Mucosa of descending colon (tissue), 3 donors: ENCODE measurements around the gene BLVRA. TPM values are rescaled to one million over a fixed set of nuclear protein-coding genes. Genes with fewer than 3 reads are reported as not detected.

Experiments
- ATAC-seq: fragments of 200-7000 bp; cut with Tn5 transposase; one replicate; pipeline ENCODE4 v1.9.1; 2020; ENCODE audit warnings: mild to moderate bottlenecking, moderate library complexity
- DNase-seq, 3 donors: peaks; one replicate each; pipeline ENCODE4 v3.0.0-alpha.2; 2020
- H3K36me3 ChIP-seq: fragments of 200-600 bp; one replicate; pipeline ENCODE4 v1.8.0; 2021; ENCODE audit warnings: low read depth, mild to moderate bottlenecking
- H3K4me1 ChIP-seq: fragments of 200-600 bp; one replicate; pipeline ENCODE4 v1.8.0; 2021; ENCODE audit warnings: low read depth, mild to moderate bottlenecking
- H3K4me3 ChIP-seq: fragments of 200-600 bp; one replicate; pipeline ENCODE4 v1.8.0; 2021; ENCODE audit warnings: mild to moderate bottlenecking
- H3K9me3 ChIP-seq: fragments of 200-600 bp; one replicate; pipeline ENCODE4 v1.8.0; 2021; ENCODE audit warnings: mild to moderate bottlenecking
- intact Hi-C, 2 donors: fragments of 100-400 bp; cut with DNase I in 1 of 2; cut with micrococcal nuclease in 1 of 2; formaldehyde crosslinking; loops; one replicate each; pipeline versions ENCODE4 v1.11.0 to v1.11.1; 2022; cut with DNase I, micrococcal nuclease
- total RNA-seq, 3 donors: library from RNA; stranded (reverse); fragmentation: NEBNext Ultra II Directional in 2 of 3; extraction: Animal tissue kit (Norgen Biotek cat#: 25700) in 2 of 3; gene quantifications; one replicate each; pipeline versions ENCODE4 v1.2.1 to v1.2.4, GENCODE V29; 2021 to 2023
- TF ChIP-seq, protein P1 (sequence below): fragments of 200-600 bp; IDR thresholded peaks from one replicate; pipeline ENCODE4 v1.8.0; 2022; ENCODE audit warnings: antibody characterized with exemption, mild to moderate bottlenecking
- donor health status: DM: no; HTN: no; CAD: no; lungs with moderate emphysema.
- donor health status: DM: no; HTN: no; CAD: no.
- donor health status: DM: no; HTN: yes; CAD: no.

BLVRA gene
- total RNA-seq, 3 donors from 2014 or later = 8.1 to 55.4 (median 12.9) TPM

- DNase-seq = no peak
- Histone ChIP-seq H3K4me1 (no peaks in the 10 kb centered on the region), H3K4me3 (no peak overlapping the region), H3K36me3 (no peaks in the 10 kb centered on the region), H3K9me3 (no peaks in the 10 kb centered on the region)
- intact Hi-C loops = no loop called here
- TF ChIP-seq, protein P1, sequence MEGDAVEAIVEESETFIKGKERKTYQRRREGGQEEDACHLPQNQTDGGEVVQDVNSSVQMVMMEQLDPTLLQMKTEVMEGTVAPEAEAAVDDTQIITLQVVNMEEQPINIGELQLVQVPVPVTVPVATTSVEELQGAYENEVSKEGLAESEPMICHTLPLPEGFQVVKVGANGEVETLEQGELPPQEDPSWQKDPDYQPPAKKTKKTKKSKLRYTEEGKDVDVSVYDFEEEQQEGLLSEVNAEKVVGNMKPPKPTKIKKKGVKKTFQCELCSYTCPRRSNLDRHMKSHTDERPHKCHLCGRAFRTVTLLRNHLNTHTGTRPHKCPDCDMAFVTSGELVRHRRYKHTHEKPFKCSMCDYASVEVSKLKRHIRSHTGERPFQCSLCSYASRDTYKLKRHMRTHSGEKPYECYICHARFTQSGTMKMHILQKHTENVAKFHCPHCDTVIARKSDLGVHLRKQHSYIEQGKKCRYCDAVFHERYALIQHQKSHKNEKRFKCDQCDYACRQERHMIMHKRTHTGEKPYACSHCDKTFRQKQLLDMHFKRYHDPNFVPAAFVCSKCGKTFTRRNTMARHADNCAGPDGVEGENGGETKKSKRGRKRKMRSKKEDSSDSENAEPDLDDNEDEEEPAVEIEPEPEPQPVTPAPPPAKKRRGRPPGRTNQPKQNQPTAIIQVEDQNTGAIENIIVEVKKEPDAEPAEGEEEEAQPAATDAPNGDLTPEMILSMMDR = no peak
- no peak for ATAC-seq
These were observed 5.1 kb upstream of the BLVRA start for GRCh38 chr7:43753271-43753810.

- H3K4me1 ChIP-seq = no peaks in the 10 kb centered on the region
- H3K9me3 ChIP-seq = no peaks in the 10 kb centered on the region
- DNase-seq (no peak), ATAC-seq (no peak)
- intact Hi-C loops = no loop called here
- H3K36me3 ChIP-seq = no peaks in the 10 kb centered on the region
- no peak overlapping the region for H3K4me3 ChIP-seq
- TF ChIP-seq, protein P1 = no peak
These were observed 4.6 kb upstream of the BLVRA start for GRCh38 chr7:43753843-43754242.

DNA sequence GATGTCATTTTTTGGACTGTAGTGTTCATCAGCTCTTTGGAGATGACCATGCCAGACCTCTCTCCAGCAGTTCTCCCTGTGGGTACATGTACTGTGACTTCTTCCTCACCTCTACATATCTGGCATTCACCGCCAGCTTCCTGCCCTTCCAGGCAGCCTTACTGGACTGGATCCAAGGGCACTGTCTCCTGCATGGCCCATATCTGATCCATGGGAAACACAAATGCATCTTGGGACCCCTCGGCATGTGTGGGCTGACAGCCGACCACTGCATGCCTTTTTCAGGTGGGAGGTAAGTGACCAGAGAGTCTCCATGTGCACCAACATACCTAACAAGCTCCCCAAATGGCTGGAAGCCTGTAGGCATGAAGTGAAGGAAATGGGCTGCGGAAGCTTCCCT lies 3.9 kb upstream of the BLVRA start:
- Histone ChIP-seq H3K36me3 (no peaks in the 10 kb centered on the region), H3K4me3 (no peak overlapping the region), H3K4me1 (no peaks in the 10 kb centered on the region), H3K9me3 (no peaks in the 10 kb centered on the region)
- TF ChIP-seq, protein P1 = no peak
- ATAC-seq (no peak), DNase-seq (no peak)
- intact Hi-C loops = no loop called here

DNA sequence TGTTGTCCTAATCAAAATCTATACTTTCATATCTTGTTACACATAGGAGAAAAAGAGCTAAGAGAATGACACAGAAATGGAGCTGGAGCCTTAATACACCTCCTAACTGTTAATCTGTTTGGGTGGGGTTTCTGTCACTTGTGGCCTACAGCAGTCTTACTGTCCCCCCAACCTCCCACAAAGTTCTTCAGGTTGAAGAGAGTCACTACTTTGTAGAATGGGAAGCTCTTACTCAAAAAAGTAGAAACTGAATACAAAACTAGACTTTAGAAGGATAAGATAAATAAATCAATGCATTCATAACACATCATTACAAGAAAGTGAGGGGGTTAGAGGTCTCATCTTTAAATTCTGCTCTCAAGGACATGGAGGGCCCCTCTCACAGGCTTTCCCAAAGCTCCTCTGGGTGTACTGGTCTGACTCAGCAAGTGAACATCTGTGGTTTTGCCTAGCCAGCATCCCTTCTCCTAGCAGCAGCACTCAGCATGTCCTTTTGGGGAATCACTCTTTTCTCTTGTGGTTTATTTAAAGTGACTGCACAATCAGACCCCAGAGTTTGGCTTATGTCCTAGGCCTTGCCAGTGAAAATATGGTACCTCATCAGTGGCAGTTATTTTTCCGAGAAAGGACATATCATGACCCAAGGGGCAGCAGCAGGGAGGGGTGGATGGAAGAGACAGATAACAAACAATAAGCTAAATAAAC lies 2.0 kb upstream of the BLVRA start:
- Histone ChIP-seq H3K36me3 (no peaks in the 10 kb centered on the region), H3K4me3 (no peak overlapping the region), H3K4me1 (no peaks in the 10 kb centered on the region), H3K9me3 (no peaks in the 10 kb centered on the region)
- intact Hi-C loops = no loop called here
- ATAC-seq (no peak), DNase-seq (no peak)
- TF ChIP-seq, protein P1 = no peak

DNA sequence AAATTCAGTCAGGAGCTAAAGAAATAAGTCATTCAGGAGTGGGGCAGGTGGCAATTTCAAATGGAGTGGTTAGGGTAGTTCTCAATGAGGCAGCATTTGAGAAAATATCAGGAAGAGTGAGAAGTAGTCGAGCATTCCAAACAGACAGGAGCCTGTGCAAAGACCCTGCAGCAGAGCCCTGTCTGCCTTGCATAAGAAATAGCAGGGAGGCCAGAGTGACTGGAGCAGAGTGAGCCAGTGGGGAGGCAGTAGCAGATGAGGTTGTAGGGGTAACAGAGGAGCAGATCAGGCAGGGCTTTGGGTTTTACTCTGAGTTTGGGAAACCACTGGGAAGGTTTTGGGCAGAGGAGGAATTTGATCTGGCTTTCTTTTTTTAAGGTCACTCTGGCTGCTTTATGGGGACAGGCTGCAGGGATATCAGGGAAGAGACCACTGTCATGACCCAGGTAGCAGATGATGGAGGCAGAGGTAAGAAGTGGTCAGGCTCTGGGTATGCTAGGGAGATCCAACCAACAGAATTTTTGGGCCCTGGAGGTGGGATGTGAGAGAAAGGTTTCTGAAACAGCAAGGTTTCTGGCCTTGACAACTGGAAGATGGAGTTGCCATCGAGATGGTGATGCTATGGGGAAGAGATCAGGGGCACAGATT lies 1.3 kb upstream of the BLVRA start:
- TF ChIP-seq, protein P1 = no peak
- intact Hi-C loops = no loop called here
- no peaks in the 10 kb centered on the region for H3K36me3 ChIP-seq
- H3K4me1 ChIP-seq = no peaks in the 10 kb centered on the region
- no peak overlapping the region for H3K4me3 ChIP-seq
- H3K9me3 ChIP-seq = no peaks in the 10 kb centered on the region
- ATAC-seq (no peak), DNase-seq (no peak)
